ENCODE data around the gene FERMT3.
"Not testable (repeated sequence)": the region's sequence is repeated elsewhere in the genome, so short reads cannot be mapped to it uniquely, and the experiment has no call there.

FERMT3 gene

GRCh38 chr11:64206457-64207255 lies at the start of gene FERMT3:
FERMT3 (plus strand) TSS chr11:64206721; CDS start chr11:64207365, 644 bp downstream.
- peak; percentile 71 for DNase-seq (ENCODE audit: low spot score)

DNA sequence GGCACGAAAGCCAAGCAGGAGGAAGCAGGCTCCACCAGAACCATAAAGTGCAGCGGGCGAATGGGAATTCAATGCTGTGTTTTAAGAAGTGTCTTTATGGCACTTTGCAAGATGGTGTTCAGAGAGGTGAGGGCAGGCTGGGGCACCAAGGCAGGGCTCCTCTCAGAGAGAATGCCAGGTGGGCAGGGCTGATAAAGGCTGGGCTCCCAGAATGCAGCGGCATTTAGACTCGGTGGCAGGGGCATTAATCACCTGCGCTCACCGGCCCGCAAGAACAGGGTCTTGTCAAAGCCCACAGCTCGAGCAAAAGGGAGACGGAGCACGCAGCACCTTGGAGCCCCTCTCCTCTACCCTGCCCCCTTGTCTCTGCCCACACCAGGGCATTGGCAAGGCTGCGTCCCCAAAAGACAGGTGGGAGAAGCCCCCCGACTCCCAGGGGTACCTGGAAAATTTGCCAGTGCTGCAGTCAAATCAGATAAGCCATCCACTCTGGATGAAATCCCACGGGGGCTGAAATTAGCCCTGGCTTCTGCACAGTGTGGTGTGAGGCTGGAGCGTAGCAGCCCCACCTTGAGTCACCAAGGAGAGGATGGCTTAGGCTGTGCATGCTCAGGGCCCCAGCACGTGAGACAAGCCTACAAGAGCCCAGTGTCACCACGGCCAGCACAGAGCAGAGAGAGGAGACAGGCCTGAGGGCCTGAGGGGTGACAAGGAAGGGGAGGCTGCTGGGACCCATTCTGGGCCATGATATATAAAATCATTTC lies 48.7 kb upstream of the FERMT3 start:
- DNase-seq (ENCODE audit: low spot score), result no peak

DNA sequence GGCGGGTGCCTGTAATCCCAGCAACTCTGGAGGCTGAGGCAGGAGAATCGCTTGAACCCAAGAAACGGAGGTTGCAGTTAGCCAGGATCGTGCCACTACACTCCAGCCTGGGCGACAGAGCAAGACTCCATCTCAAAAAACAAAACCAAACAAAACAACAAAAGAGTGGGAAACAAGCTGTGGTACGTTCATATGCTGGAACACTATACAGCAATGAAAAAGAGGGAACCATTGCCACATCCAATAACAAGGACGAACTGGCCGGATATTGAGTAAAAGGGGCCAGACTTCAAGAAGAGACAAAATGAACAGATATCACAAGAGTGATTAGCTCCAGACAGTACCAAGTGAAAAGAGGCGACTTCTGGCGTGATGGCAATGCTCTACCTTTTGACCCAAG lies 45.5 kb upstream of the FERMT3 start:
- no peak for DNase-seq (ENCODE audit: low spot score)

- not testable (repeated sequence) for DNase-seq (ENCODE audit: low spot score)
Observed at GRCh38 chr11:64162769-64163168, 43.8 kb upstream of the FERMT3 start.

- DNase-seq (ENCODE audit: low spot score), result no peak
Observed at GRCh38 chr11:64163951-64164350, 42.6 kb upstream of the FERMT3 start.

GRCh38 chr11:64164392-64165312 lies 41.9 kb upstream of the FERMT3 start:
- DNase-seq (ENCODE audit: low spot score), result peak; percentile 52

DNA sequence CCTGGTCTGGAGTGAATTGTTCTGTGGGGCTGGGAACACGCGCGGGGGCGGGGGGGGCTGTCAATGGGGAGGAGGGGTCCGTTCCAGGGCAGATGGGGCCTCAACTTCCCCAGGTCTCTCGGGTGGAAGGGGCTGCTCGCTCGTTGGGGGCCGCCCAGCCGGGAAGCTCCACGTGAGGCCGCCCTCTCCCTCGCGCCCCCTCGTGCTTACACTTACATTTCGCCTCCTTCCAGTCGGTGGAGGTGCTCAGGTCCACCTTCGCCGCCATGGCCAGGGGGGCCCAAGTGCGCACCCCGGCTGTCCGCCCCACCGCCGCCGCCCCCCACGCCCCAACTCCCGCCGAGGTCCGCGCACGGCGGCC lies 41.1 kb upstream of the FERMT3 start:
- DNase-seq (ENCODE audit: low spot score), result peak; percentile 35

GRCh38 chr11:64165842-64166635 lies 40.5 kb upstream of the FERMT3 start, which contains the start of gene MACROD1:
MACROD1 (minus strand) TSS chr11:64166113; CDS start chr11:64165994, 119 bp downstream.
- peak; percentile 86 for DNase-seq (ENCODE audit: low spot score)

GRCh38 chr11:64170419-64170818 lies 36.1 kb upstream of the FERMT3 start:
- no peak for DNase-seq (ENCODE audit: low spot score)

DNA sequence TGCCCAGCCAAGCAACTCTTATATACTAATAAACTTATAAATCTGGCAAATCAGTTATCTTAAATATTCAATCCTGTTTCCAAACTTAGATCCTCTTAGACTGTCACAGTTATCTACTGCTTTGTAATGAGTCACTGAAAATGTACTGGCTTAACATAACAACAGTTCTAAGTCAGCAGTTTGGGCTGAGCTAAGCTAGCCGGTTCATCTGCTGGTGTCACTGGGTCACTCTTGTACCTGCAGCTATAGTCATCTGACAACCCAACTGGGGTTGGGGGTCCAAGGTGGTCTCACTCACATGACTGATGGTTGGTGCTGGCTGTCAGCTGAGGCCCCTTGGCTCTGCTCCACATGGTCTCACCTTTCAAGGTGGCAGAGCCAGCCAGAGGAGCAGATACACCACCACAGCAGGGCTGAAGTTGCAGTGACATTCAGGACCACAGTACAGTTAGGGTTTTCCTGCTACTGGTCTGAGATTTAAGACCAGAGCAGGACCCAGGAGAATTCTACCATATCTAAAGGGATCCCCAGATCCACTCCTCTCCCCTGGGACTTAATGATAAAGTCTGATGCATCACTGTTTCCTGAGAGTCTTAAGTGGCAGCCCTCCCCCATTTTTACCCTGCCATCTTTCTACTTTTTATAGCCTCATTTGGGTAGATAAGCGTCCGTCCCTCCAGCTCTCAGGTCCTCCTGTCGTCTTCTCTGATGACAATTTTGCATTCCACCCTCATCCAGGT lies 32.7 kb upstream of the FERMT3 start:
- DNase-seq (ENCODE audit: low spot score), result no peak

DNA sequence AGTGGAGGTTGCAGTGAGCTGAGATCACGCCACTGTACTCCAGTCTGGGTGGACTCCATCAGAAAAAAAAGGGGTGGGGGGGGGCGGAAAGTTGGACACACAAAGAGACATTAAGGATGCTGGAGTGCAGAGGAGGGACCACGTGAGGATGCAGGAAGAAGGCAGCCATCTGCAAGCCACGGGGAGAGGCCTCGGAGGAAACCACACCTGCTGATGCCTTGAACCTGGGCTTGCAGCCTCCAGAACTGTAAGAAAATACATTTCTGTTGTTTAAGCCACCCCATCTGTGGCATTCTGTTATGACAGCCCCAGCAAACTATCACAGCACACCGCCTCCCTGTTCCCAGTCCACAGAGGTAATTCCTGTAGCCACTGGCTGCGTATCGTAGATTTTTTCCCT lies 29.8 kb upstream of the FERMT3 start:
- no peak for DNase-seq (ENCODE audit: low spot score)

DNA sequence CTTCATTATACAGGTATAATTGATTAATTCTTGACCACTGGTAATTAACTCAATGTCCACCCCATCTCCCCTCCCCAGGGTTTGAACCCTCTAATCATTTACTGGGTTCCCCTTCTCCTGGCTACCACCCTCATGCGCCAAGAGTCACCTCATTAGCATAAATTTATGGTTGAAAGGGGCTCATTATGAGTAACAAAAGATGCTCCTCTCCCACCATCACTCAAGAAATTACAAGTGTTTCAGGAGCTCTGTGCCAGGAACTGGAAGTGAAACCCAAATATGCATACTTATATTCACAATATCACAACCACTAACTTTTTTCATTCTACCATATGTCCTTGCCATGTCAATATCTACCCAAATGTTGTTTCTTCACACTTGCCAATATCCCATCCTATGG lies 28.3 kb upstream of the FERMT3 start:
- DNase-seq (ENCODE audit: low spot score), result no peak

DNA sequence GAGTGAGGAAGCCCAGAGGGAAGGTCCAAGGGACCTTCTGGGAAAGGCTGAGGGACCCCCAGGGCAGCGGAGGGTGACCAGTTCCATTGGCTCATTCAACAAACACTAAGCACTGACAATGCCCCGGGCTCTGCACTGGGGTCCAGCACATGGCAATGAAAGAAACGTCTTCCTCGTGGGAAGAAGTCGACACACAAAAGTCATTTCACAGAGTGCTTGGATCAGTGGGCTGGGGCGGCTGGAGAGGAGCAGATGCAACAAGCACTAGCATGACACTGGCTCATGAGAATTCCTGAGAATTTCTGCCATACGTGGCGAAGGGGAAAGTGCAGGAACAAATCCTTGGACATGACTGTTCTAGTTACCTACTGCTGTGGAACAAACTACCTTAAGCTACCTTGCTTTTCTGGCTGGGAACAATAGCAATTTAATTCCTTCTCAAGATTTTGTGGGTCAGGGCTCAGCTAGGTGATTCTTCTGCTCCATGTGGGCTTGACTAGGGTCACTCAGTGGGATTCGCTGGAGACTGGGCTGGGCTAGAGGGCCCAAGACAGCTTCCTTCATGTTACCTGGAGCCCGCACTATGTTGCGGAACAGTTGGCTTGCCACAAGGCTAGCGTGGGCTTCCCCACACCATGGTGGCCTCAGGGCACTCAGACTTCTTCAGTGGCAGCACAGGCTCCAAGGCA lies 27.4 kb upstream of the FERMT3 start:
- no peak for DNase-seq (ENCODE audit: low spot score)

DNA sequence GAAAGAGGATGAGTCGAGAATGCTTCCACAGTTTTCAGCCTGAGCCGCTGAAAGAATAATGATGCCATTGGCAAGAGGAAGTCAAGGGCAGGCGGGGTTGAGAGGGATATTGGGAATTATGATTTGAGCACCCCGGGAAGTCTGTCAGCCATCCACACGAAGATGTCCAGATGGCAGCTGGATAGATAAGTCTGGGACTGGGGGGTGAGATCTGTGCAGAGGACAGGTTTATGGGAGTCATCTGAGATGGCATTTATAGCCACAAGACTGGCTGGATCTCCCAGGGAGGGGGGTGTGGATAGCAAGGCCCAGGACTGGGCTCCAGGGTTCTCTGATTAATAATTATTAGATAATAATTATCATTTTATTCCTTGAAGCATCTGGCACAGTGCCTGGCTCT lies 25.6 kb upstream of the FERMT3 start:
- DNase-seq (ENCODE audit: low spot score), result no peak

DNA sequence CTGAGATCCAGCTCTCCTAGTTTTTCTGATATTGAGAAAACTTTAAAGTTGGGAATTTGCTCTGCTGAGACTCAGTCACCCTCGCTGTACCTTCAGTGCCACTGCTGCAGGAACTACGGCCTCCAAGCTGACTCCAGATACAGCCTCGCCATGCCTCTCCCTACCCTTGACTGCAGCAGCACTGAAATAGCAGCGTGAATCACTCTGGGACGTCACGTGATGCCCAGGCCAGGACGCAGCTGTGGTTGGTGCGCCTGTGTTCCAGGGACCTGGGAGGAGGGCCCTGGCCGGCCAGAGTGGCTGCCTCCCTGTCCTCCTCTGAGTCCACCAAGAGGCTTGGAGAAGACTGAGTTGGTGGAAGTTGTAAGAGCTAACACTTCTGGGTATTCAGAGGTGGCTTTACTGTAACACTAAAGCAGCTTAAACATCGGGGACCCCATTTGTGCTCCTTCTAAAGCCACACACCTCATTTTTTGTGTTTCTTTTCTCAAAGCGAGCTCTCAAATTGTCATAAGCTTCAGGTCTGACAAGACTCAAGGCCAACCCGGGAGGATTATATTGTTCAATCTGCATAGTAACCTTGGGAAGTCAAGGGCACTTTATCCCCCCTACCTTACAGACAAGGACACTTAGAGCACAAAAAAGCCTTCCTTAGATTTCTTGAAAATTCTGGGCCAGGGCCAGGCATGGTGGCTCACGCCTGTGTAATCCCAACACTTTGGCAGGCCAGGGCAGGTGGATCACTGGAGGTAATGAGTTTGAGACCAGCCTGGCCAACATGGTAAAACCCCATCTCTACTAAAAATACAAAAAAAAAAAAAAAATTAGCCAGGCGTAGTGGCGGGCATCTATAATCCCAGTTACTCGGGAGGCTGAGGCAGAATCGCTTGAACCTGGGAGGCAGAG lies 24.8 kb upstream of the FERMT3 start:
- DNase-seq (ENCODE audit: low spot score), result peak; percentile 77

DNA sequence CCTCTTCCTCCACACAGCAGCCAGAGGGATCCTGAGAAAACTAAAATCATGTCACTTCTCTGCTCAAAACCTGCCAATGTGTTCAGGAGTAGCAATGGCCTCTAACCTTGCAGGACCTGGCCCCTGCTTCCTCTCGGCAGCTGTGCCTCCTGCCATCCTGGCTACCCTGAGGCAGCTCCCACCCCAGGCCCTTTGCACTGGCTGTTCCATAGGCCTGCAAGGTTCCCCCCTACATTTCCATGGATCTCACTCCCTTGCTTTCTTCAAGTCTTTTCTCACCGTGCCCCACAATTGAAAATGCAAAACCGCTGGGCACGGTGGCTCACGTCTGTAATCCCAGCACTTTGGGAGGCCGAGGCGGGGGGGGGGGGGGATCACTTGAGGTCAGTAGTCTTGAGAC lies 22.6 kb upstream of the FERMT3 start:
- no peak for DNase-seq (ENCODE audit: low spot score)

- DNase-seq (ENCODE audit: low spot score), result no peak
Observed at GRCh38 chr11:64185175-64185692, 21.3 kb upstream of the FERMT3 start.

- peak; percentile 100 for DNase-seq (ENCODE audit: low spot score)
Observed at GRCh38 chr11:64185693-64186491, 20.6 kb upstream of the FERMT3 start, which contains the start of gene STIP1. STIP1 (plus strand) TSS chr11:64186171; CDS start chr11:64186262, 91 bp downstream.

All from NAMALWA (cell line).